BJ (cell line): ENCODE measurements around the gene EIF4G1. TPM values are rescaled to one million over a fixed set of nuclear protein-coding genes. Genes with fewer than 3 reads are reported as not detected.
A peak's percentile ranks its signal among the peaks of the same experiment; 100 is the strongest.

Experiments used
- CTCF ChIA-PET: fragments of 350-600 bp; formaldehyde crosslinking; extraction: SDS; loops from one replicate; lab custom pipeline; 2021; ENCODE audit warnings: antibody characterized with exemption, inconsistent platforms; lab: Yijun Ruan, JAX
- POLR2A ChIA-PET: fragments of 300-600 bp; sonication (Branson Sonifier 250); formaldehyde crosslinking; extraction: SDS; loops from one replicate; lab custom pipeline; 2021; ENCODE audit warnings: antibody characterized with exemption; lab: Charles Lee
- DNase-seq: peaks from one replicate; pipeline ENCODE4 v3.0.0-alpha.2; 2011; ENCODE audit warnings: low read depth
- H3K27me3 ChIP-seq: 2 replicates; pipeline ENCODE4 v1.6.0; 2011; ENCODE audit warnings: low read length; ENCODE audit not compliant: control insufficient read depth, insufficient read depth
- H3K36me3 ChIP-seq: 2 replicates; pipeline ENCODE4 v1.5.1; 2011; ENCODE audit warnings: low read length; ENCODE audit not compliant: control insufficient read depth, insufficient read depth
- H3K4me3 ChIP-seq: 2 replicates; pipeline ENCODE4 v1.5.1; 2011; ENCODE audit warnings: low read depth, mild to moderate bottlenecking, control low read depth, low read length
- CTCF ChIP-seq: IDR thresholded peaks from 2 replicates; pipeline ENCODE4 v1.5.1; 2011; ENCODE audit warnings: low read depth, mild to moderate bottlenecking, control low read depth, inconsistent platforms, low read length, moderate library complexity; ENCODE audit not compliant: insufficient read depth
- polyA plus RNA-seq: library from polyadenylated mRNA; depleted of rRNA; stranded (reverse); fragments of >200 nt; gene quantifications from 2 replicates; pipeline ENCODE4 v1.2.3, GENCODE V29; 2011

Gene EIF4G1
- polyA plus RNA-seq, 1 experiment: 370 TPM

- TF ChIP-seq CTCF: no peak
- Histone ChIP-seq H3K36me3 (peaks cover 2% of the 10 kb centered on the region; the same call in 1 of the 2 replicates), H3K27me3 (no peaks in the 10 kb centered on the region), H3K4me3 (peak overlapping the region; percentile 77)
- no peak for DNase-seq
- CTCF ChIA-PET: interaction anchor here (0.6 to 2.2 kb wide), 6 partner anchors 10 to 181 kb away, joined by 3 to 8 read pairs (median 4); no protein-coding TSS in a partner anchor
- POLR2A ChIA-PET: no interaction called here
These were observed 46.6 kb downstream of the EIF4G1 start for GRCh38 chr3:184360929-184361531.

GRCh38 chr3:184361532-184361931 is 47.1 kb downstream of the EIF4G1 start, which contains the start of the genes CLCN2 and POLR2H:
TSS of gene CLCN2 (minus strand) at chr3:184361605. CDS start at chr3:184361479, 126 bp downstream.
TSS of gene POLR2H (plus strand) at chr3:184361710. CDS start at chr3:184363493, 1,783 bp downstream.
- Histone ChIP-seq H3K27me3 (no peaks in the 10 kb centered on the region), H3K36me3 (0 out of 2 replicates have a peak, but pooled peaks cover 1% of the 10 kb centered on the region), H3K4me3 (peak within 1 kb of the TSS; percentile 77)
- ChIA-PET CTCF (interaction anchor here (0.6 to 2.2 kb wide), 5 partner anchors 10 to 176 kb away, joined by 3 to 8 read pairs (median 3); no protein-coding TSS in a partner anchor), POLR2A (no interaction called here)
- DNase-seq: no peak
- no peak for TF ChIP-seq CTCF

- 0 out of 2 replicates have a peak, but pooled peaks cover under 1% of the 10 kb centered on the region for H3K36me3 ChIP-seq
- DNase-seq: no peak
- CTCF ChIA-PET: interaction anchor here (0.7 to 1.3 kb wide), 6 partner anchors 9 to 175 kb away, joined by 3 to 5 read pairs (median 3); no protein-coding TSS in a partner anchor
These were observed 47.7 kb downstream of the EIF4G1 start for GRCh38 chr3:184361932-184362667.

GRCh38 chr3:184362668-184363546 is 48.5 kb downstream of the EIF4G1 start:
- CTCF ChIA-PET: interaction anchor here (0.7 to 1.3 kb wide), 6 partner anchors 11 to 175 kb away, joined by 3 to 5 read pairs (median 3); no protein-coding TSS in a partner anchor
- Histone ChIP-seq H3K36me3 (peaks cover 2% of the 10 kb centered on the region; the same call in 1 of the 2 replicates), H3K4me3 (peak overlapping the region; percentile 77), H3K27me3 (no peaks in the 10 kb centered on the region)
- POLR2A ChIA-PET: no interaction called here
- peak; percentile 82 for TF ChIP-seq CTCF
- peak; percentile 81 for DNase-seq

More at GRCh38 chr3:184361932-184362667, 47.7 kb downstream of the EIF4G1 start:
- no peak for TF ChIP-seq CTCF
- POLR2A ChIA-PET: no interaction called here
- H3K4me3 ChIP-seq: peak overlapping the region; percentile 77
- H3K27me3 ChIP-seq: no peaks in the 10 kb centered on the region
